GM12878 (cell line): ENCODE measurements around the gene GAS2L2. TPM values are rescaled to one million over a fixed set of nuclear protein-coding genes. Genes with fewer than 3 reads are reported as not detected.
A peak's percentile ranks its signal among the peaks of the same experiment; 100 is the strongest.

Source experiments
- ATAC-seq: fragments of 200-7000 bp; cut with Tn5 transposase; 3 replicates; pipeline ENCODE4 v1.9.1; 2020; ENCODE audit warnings: mild to moderate bottlenecking, moderate library complexity
- Bru-seq: library from RNA; stranded (reverse); fragments of 400-500 nt; gene quantifications from one replicate; lab custom pipeline; 2021; lab: Mats Ljungman, UMichigan
- BruChase-seq, 2 experiments: library from RNA; stranded (reverse); fragments of 400-500 nt; gene quantifications; one replicate each; lab custom pipeline; 2021; lab: Mats Ljungman, UMichigan
- BruUV-seq: library from RNA; stranded (reverse); fragments of 400-500 nt; replicated peaks from 2 replicates; lab custom pipeline; 2021; lab: Mats Ljungman, UMichigan
- CTCF ChIA-PET: fragments of 300-600 bp; sonication (Branson Sonifier 250); formaldehyde crosslinking; extraction: SDS; loops from one replicate; lab custom pipeline; 2021; ENCODE audit warnings: inconsistent platforms; lab: Yijun Ruan, JAX
- POLR2A ChIA-PET: fragments of 350-600 bp; formaldehyde crosslinking; extraction: SDS; loops from one replicate; lab custom pipeline; 2021; ENCODE audit warnings: inconsistent platforms; lab: Charles Lee
- RAD21 ChIA-PET: fragments of 300-600 bp; sonication (Branson Sonifier 250); formaldehyde crosslinking; loops from one replicate; lab custom pipeline; 2023; ENCODE audit warnings: antibody characterized with exemption; ENCODE audit not compliant: unreplicated experiment; lab: Charles Lee
- SMC1A ChIA-PET: fragments of 300-600 bp; sonication (Branson Sonifier 250); formaldehyde crosslinking; loops from one replicate; lab custom pipeline; 2023; ENCODE audit not compliant: unreplicated experiment, uncharacterized antibody; lab: Charles Lee
- DNase-seq: peaks from one replicate; pipeline ENCODE4 v3.0.0-alpha.2; 2011; ENCODE audit warnings: low read depth, low spot score
- FAIRE-seq: peaks from 3 replicates; lab custom pipeline; 2011; peaks lifted over from hg19 to GRCh38; lab: Jason Lieb, UNC
- H2AFZ ChIP-seq: 2 replicates; pipeline ENCODE4 v1.6.0; 2011; ENCODE audit warnings: low read depth, low read length, control low read depth; ENCODE audit not compliant: control insufficient read depth
- H3K27ac ChIP-seq: 2 replicates; pipeline ENCODE4 v1.5.1; 2011; ENCODE audit warnings: control low read depth; ENCODE audit not compliant: control insufficient read depth, insufficient read depth
- H3K27me3 ChIP-seq, 2 experiments: replicated peaks in 1 of 2; 2 replicates each; pipeline versions ENCODE4 v1.6.0 to v1.6.1; 2011; ENCODE audit warnings: low read length in 1 of 2; ENCODE audit not compliant: control insufficient read depth in 2 of 2, insufficient read depth in 2 of 2
- H3K36me3 ChIP-seq, 2 experiments: 2 replicates each; pipeline ENCODE4 v1.5.1; 2011; ENCODE audit warnings: low read length in 1 of 2; ENCODE audit not compliant: control insufficient read depth in 2 of 2, insufficient read depth in 2 of 2
- H3K4me1 ChIP-seq: 2 replicates; pipeline ENCODE4 v1.6.1; 2011; ENCODE audit warnings: mild to moderate bottlenecking, low read length, moderate library complexity, mixed read lengths; ENCODE audit not compliant: control insufficient read depth, insufficient read depth
- H3K4me2 ChIP-seq: 2 replicates; pipeline ENCODE4 v1.6.0; 2011; ENCODE audit warnings: control low read depth; ENCODE audit not compliant: control insufficient read depth, insufficient read depth
- H3K4me3 ChIP-seq: fragments of 200-600 bp; sonication (generic); 2 replicates; pipeline ENCODE4 v1.5.1; 2016
- H3K79me2 ChIP-seq: 2 replicates; pipeline ENCODE4 v1.6.0; 2011; ENCODE audit warnings: low read length; ENCODE audit not compliant: control insufficient read depth, insufficient read depth
- H3K9ac ChIP-seq: 2 replicates; pipeline ENCODE4 v1.8.0; 2011; ENCODE audit warnings: low read length, control low read depth, mixed read lengths; ENCODE audit not compliant: control insufficient read depth, insufficient read depth
- H3K9me3 ChIP-seq: replicated peaks from 3 replicates; pipeline ENCODE4 v1.5.1; 2011; ENCODE audit warnings: mild to moderate bottlenecking, low read length; ENCODE audit not compliant: control insufficient read depth, insufficient read depth
- H4K20me1 ChIP-seq: 2 replicates; pipeline ENCODE4 v1.6.0; 2011; ENCODE audit not compliant: control insufficient read depth, insufficient read depth
- CBX5 ChIP-seq: sonication (generic); IDR thresholded peaks from 2 replicates; pipeline ENCODE4 v1.6.1; 2016; ENCODE audit warnings: low read depth, moderate library complexity, mild to moderate bottlenecking, inconsistent platforms
- EP300 ChIP-seq, 2 experiments: fragments of 150-350 bp in 1 of 2; IDR thresholded peaks; 2 replicates each; pipeline ENCODE4 v1.6.1; 2011 to 2012; ENCODE audit warnings: low read depth in 2 of 2, low read length in 2 of 2, borderline replicate concordance in 1 of 2, improper control_type of control experiment in 1 of 2, inconsistent platforms in 1 of 2; ENCODE audit not compliant: control insufficient read depth in 1 of 2
- PML ChIP-seq: IDR thresholded peaks from 2 replicates; pipeline ENCODE4 v1.6.1; 2012; ENCODE audit warnings: low read length, inconsistent platforms
- RFX5 ChIP-seq: IDR thresholded peaks from 2 replicates; pipeline ENCODE4 v1.6.1; 2011; ENCODE audit warnings: low read depth, low read length, improper control_type of control experiment
- SMAD1 ChIP-seq: fragments of 450-650 bp; IDR thresholded peaks from 2 replicates; pipeline ENCODE4 v1.6.1; 2018; ENCODE audit warnings: mild to moderate bottlenecking, low read depth; ENCODE audit not compliant: partially characterized antibody
- SMC3 ChIP-seq: IDR thresholded peaks from 2 replicates; pipeline ENCODE4 v1.6.1; 2011; ENCODE audit warnings: low read length, improper control_type of control experiment, borderline replicate concordance
- SRF ChIP-seq, 2 experiments: IDR thresholded peaks; 2 replicates each; pipeline ENCODE4 v1.6.1; 2011; ENCODE audit warnings: low read depth in 2 of 2, low read length in 2 of 2, mild to moderate bottlenecking in 1 of 2, moderate library complexity in 1 of 2
- YBX1 ChIP-seq: fragments of 450-650 bp; IDR thresholded peaks from 2 replicates; pipeline ENCODE4 v1.6.1; 2016; ENCODE audit warnings: antibody characterized with exemption
- WGBS: methylation state at CpG from one replicate; pipeline ENCODE4 v1.1.6; 2016; ENCODE audit warnings: low lambda C conversion rate; ENCODE audit not compliant: insufficient replicate concordance, insufficient coverage; ENCODE audit errors: missing lambda C conversion rate; 5-methylcytosine and 5-hydroxymethylcytosine counted together
- in situ Hi-C: fragments of 300-500 bp; cut with MboI; formaldehyde crosslinking; loops from 9 replicates; pipeline ENCODE4 v1.14.3; 2018; ENCODE audit warnings: mixed read lengths
- intact Hi-C: fragments of 100-400 bp; cut with micrococcal nuclease; formaldehyde crosslinking; loops from one replicate; pipeline ENCODE4 v1.14.2; 2022; ENCODE audit not compliant: unreplicated experiment
- long read RNA-seq, 2 experiments: library from polyadenylated mRNA; unstranded; transcript quantifications; one replicate each; pipeline ENCODE4 v2.0.0, GENCODE V29; 2019 to 2020
- polyA minus RNA-seq, 3 experiments: library from RNA; depleted of rRNA, polyadenylated mRNA; stranded (reverse); fragments of >200 nt; gene quantifications; 2 replicates each; pipeline ENCODE4 v1.2.3, GENCODE V29; 2011
- polyA plus RNA-seq, 11 experiments: library from polyadenylated mRNA; depleted of rRNA in 4 of 11; unstranded in 6 of 11; stranded (reverse) in 5 of 11; fragments of >200 nt; fragmentation: Nextera tagmentation in 4 of 11; fragmentation: Illumina TruSeq in 1 of 11; extraction: Ambion mirVana in 4 of 11; extraction: Trizol in 1 of 11; gene quantifications; 1 replicate in 1 of 11; 2 replicates in 10 of 11; pipeline versions ENCODE4 v1.2.1 to v1.2.3, GENCODE V29; 2011 to 2016; ENCODE audit warnings: inconsistent platforms in 2 of 11, missing spikeins in 2 of 11, low read depth in 1 of 11
- total RNA-seq, 4 experiments: library from RNA; depleted of rRNA in 3 of 4; stranded (reverse); fragments of >200 nt in 3 of 4; fragmentation: Illumina TruSeq in 1 of 4; extraction: Trizol in 1 of 4; gene quantifications; 2 replicates each; pipeline versions ENCODE4 v1.2.1 to v1.2.3, GENCODE V29; 2013 to 2021
- TF ChIP-seq, protein P1 (sequence below): IDR thresholded peaks from 2 replicates; pipeline ENCODE4 v1.6.1; 2011; ENCODE audit warnings: borderline replicate concordance, low read depth, mild to moderate bottlenecking, moderate library complexity, low read length; ENCODE audit not compliant: insufficient read depth, poor library complexity, severe bottlenecking
- TF ChIP-seq, protein P2 (sequence below): IDR thresholded peaks from 2 replicates; pipeline ENCODE4 v1.6.1; 2012; ENCODE audit warnings: low read depth, low read length, improper control_type of control experiment

Gene GAS2L2
- total RNA-seq (2013; cell fraction: nucleolus; rRNA removed), result not detected in 2 replicates
- total RNA-seq (2014; rRNA removed) (not detected in 2 replicates), total RNA-seq (2014; rRNA removed; fragmentation: Illumina TruSeq; extraction: Trizol) (not detected in 2 replicates), total RNA-seq (2021) (not detected in 2 replicates), polyA plus RNA-seq (2011; rRNA removed) (not detected in 2 replicates), polyA plus RNA-seq (2014; fragmentation: Illumina TruSeq; extraction: Trizol) (0.01 TPM in 1 of 2 replicates, not detected in the other), polyA plus RNA-seq (2014; fragmentation: Nextera tagmentation; extraction: Ambion mirVana) (not detected), polyA plus RNA-seq (2014; rRNA removed) (not detected in 2 replicates), polyA plus RNA-seq (2016; fragmentation: Nextera tagmentation; extraction: Ambion mirVana) (not detected), polyA minus RNA-seq (2011; rRNA and poly(A)+ RNA removed) (not detected in 2 replicates), Bru-seq, nascent RNA (not detected), BruChase-seq, experiment 1, labeled RNA remaining after a 6-hour chase (percentile 10 among the genes with signal in this experiment), BruChase-seq, experiment 2, labeled RNA remaining after a 2-hour chase (not detected)
- polyA plus RNA-seq (2011; ENCODE audit: low read depth), result not detected
- polyA plus RNA-seq (2011; cell fraction: cytosol; rRNA removed), result 0.03 TPM in 1 of 2 replicates, not detected in the other
- 0.03 TPM in 1 of 2 replicates, not detected in the other for polyA plus RNA-seq (2011; cell fraction: nucleus; rRNA removed)
- polyA plus RNA-seq (2012), result not detected in 2 replicates
- not detected in 2 replicates for polyA minus RNA-seq (2011; cell fraction: cytosol; rRNA and poly(A)+ RNA removed)
- polyA minus RNA-seq (2011; cell fraction: nucleus; rRNA and poly(A)+ RNA removed), result not detected in 2 replicates
- long read RNA-seq, experiment 1, result 0 reads
- long read RNA-seq, experiment 2, result 0 reads

DNA sequence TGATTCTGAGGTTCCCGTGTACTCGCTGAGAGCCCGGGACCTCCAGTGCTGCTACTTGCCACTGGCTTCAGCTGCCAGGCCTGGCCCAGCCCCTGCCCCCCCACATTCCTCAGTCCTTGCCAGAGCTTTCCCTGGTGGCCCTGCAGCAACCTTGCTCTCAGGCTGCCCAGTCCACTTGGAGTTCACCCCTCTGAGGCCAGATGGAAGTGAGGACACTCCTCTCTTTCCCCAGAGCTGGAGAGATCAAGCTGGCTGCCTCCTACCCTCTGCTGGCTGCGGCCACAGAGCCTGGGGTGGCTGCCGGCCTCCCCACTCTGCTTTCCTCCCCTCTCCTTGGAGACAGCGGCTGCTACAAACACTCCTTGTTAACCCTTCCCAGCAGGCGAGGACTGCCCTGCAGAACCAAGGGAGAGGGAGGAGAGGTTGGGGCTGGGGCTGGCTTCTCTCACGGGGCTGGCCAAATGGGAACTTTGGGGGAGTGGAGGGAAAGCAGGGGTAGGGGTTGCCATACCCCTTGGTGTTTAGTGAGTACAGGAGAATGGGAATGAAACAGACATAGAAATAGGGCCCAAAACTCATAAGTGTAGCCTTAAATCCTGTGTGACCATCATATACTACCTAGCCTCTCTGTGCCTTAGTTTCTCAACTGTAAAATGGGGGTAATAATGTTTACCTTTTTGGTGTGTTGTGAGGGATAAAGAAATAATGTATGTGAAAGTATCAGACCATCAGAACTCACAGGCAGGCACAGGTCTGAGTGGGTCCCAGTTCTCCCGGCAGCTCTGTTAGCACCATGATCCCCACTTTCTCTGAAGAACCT is at the start of gene GAS2L2:
Gene GAS2L2, minus strand, starts transcription at position 295 of the 820 bp plus-strand sequence. CDS start 389 bp downstream, outside the sequence.
- H3K9ac ChIP-seq, result no peak within 1 kb of the TSS
- intact Hi-C loops (no loop called here), in situ Hi-C loops (no loop called here)
- no peaks in the 10 kb centered on the region for H3K9me3 ChIP-seq
- no peaks in the 10 kb centered on the region for H3K4me1 ChIP-seq
- 41% methylated on average over 9 of the region's 9 CpGs for WGBS
- ChIA-PET POLR2A (no interaction called here), SMC1A (no interaction called here), CTCF (interaction anchor here (2.3 kb wide), 1 partner anchor 11 kb away, joined by 7 read pairs; no protein-coding TSS in a partner anchor), RAD21 (no interaction called here)
- no peak within 1 kb of the TSS for H3K4me2 ChIP-seq
- no TSS peak for BruUV-seq
- DNase-seq (no peak), ATAC-seq (no peak), FAIRE-seq (no peak)
- H3K27me3 ChIP-seq, result peaks cover 0 to 6% of the 10 kb centered on the region in 2 experiments; a peak in 3 of 4 replicates
- H2AFZ ChIP-seq, result no peak within 1 kb of the TSS
- H4K20me1 ChIP-seq, result no peaks in the 10 kb centered on the region
- no peak within 1 kb of the TSS for H3K4me3 ChIP-seq
- H3K27ac ChIP-seq, result no peak within 1 kb of the TSS
- H3K36me3 ChIP-seq, result no peaks in the 10 kb centered on the region
- no peaks in the 10 kb centered on the region for H3K79me2 ChIP-seq
- no peak for TF ChIP-seq RFX5
- no peak for TF ChIP-seq YBX1
- no peak for TF ChIP-seq EP300 (IDR thresholded peaks at IDR 0.05; ENCODE audit: borderline replicate concordance in 1 of 2, control insufficient read depth in 1 of 2, low read depth in 2 of 2, low read length in 2 of 2)
- TF ChIP-seq SMC3, result no peak
- no peak for TF ChIP-seq CBX5
- TF ChIP-seq PML, result no peak
- TF ChIP-seq, protein P1, sequence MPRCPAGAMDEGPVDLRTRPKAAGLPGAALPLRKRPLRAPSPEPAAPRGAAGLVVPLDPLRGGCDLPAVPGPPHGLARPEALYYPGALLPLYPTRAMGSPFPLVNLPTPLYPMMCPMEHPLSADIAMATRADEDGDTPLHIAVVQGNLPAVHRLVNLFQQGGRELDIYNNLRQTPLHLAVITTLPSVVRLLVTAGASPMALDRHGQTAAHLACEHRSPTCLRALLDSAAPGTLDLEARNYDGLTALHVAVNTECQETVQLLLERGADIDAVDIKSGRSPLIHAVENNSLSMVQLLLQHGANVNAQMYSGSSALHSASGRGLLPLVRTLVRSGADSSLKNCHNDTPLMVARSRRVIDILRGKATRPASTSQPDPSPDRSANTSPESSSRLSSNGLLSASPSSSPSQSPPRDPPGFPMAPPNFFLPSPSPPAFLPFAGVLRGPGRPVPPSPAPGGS, result no peak
- TF ChIP-seq SMAD1, result no peak
- no peak for TF ChIP-seq SRF (IDR thresholded peaks at IDR 0.05; ENCODE audit: low read depth in 2 of 2, low read length in 2 of 2)
- TF ChIP-seq, protein P2, sequence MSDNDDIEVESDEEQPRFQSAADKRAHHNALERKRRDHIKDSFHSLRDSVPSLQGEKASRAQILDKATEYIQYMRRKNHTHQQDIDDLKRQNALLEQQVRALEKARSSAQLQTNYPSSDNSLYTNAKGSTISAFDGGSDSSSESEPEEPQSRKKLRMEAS, result no peak
